CD8-positive, alpha-beta memory T cell (primary cell): ENCODE measurements around the gene GNAQ. TPM values are rescaled to one million over a fixed set of nuclear protein-coding genes. Genes with fewer than 3 reads are reported as not detected.

ENCODE experiments used
- CTCF ChIA-PET: fragments of 350-600 bp; sonication (Branson Sonifier 250); formaldehyde crosslinking; loops from one replicate; lab custom pipeline; 2021; ENCODE audit warnings: antibody characterized with exemption; lab: Charles Lee
- POLR2A ChIA-PET: fragments of 350-600 bp; sonication (Branson Sonifier 250); formaldehyde crosslinking; loops from one replicate; lab custom pipeline; 2021; ENCODE audit warnings: antibody characterized with exemption; lab: Charles Lee
- DNase-seq, 5 donors: peaks; one replicate each; pipeline versions ENCODE4 v3.0.0 to v3.0.0-alpha.2; 2020 to 2022; ENCODE audit warnings: mixed read lengths in 1 of 5
- H3K27ac ChIP-seq: one replicate; pipeline ENCODE4 v1.7.0; 2013; ENCODE audit warnings: low read depth, mild to moderate bottlenecking, low read length, moderate library complexity
- H3K27me3 ChIP-seq: 2 replicates; pipeline ENCODE4 v1.7.0; 2013; ENCODE audit warnings: low read length, mild to moderate bottlenecking; ENCODE audit not compliant: insufficient read depth, poor library complexity, severe bottlenecking
- H3K36me3 ChIP-seq: 2 replicates; pipeline ENCODE4 v1.7.0; 2013; ENCODE audit warnings: mild to moderate bottlenecking, low read length, moderate library complexity; ENCODE audit not compliant: insufficient read depth
- H3K4me1 ChIP-seq: 2 replicates; pipeline ENCODE4 v1.7.0; 2013; ENCODE audit warnings: mild to moderate bottlenecking, low read length, moderate library complexity; ENCODE audit not compliant: insufficient read depth
- H3K4me3 ChIP-seq: 2 replicates; pipeline ENCODE4 v1.7.0; 2013; ENCODE audit warnings: mild to moderate bottlenecking, low read length
- H3K9me3 ChIP-seq: 2 replicates; pipeline ENCODE4 v1.7.0; 2013; ENCODE audit warnings: mild to moderate bottlenecking, low read length
- H3K27ac Mint-ChIP-seq, 8 donors: one replicate each; pipeline ENCODE4 v1.8.0; 2020 to 2021; ENCODE audit warnings: mixed read lengths in 8 of 8, mild to moderate bottlenecking in 6 of 8, inconsistent platforms in 3 of 8, moderate library complexity in 3 of 8
- H3K27me3 Mint-ChIP-seq, 2 donors: one replicate each; pipeline ENCODE4 v1.8.0; 2020 to 2021; ENCODE audit warnings: mixed read lengths in 2 of 2, mild to moderate bottlenecking in 1 of 2, moderate library complexity in 1 of 2
- H3K36me3 Mint-ChIP-seq, 3 donors: one replicate each; pipeline ENCODE4 v1.8.0; 2020 to 2021; ENCODE audit warnings: mixed read lengths in 3 of 3, inconsistent platforms in 1 of 3, mild to moderate bottlenecking in 1 of 3
- H3K4me1 Mint-ChIP-seq, 3 donors: one replicate each; pipeline ENCODE4 v1.8.0; 2020 to 2021; ENCODE audit warnings: mixed read lengths in 3 of 3, inconsistent platforms in 1 of 3, mild to moderate bottlenecking in 1 of 3
- H3K4me3 Mint-ChIP-seq, 7 donors: one replicate each; pipeline ENCODE4 v1.8.0; 2020 to 2021; ENCODE audit warnings: mixed read lengths in 7 of 7, mild to moderate bottlenecking in 6 of 7, moderate library complexity in 4 of 7, inconsistent platforms in 2 of 7
- H3K9me3 Mint-ChIP-seq, 5 donors: one replicate each; pipeline ENCODE4 v1.8.0; 2020 to 2022; ENCODE audit warnings: mixed read lengths in 5 of 5, mild to moderate bottlenecking in 3 of 5, moderate library complexity in 2 of 5, inconsistent platforms in 1 of 5
- polyA plus RNA-seq: library from polyadenylated mRNA; unstranded; fragments of 300-500 nt; fragmentation: Illumina TruSeq; gene quantifications from one replicate; pipeline ENCODE4 v1.2.3, GENCODE V29; 2021
- total RNA-seq, 2 experiments: library from RNA; stranded (reverse); gene quantifications; one replicate each; pipeline ENCODE4 v1.2.3, GENCODE V29; 2021

GNAQ gene
- total and polyA plus RNA-seq, 3 experiments from 2014 or later, result 7.5 to 19.8 (median 17.1) TPM

- peaks cover 0 to 3% (median 1%) of the 10 kb centered on the region in 3 donors for H3K36me3 Mint-ChIP-seq
- Histone ChIP-seq H3K27ac (no peak overlapping the region), H3K36me3 (no peaks in the 10 kb centered on the region), H3K4me3 (no peak overlapping the region), H3K4me1 (peaks cover 18% of the 10 kb centered on the region), H3K27me3 (no peaks in the 10 kb centered on the region), H3K9me3 (no peaks in the 10 kb centered on the region)
- H3K4me3 Mint-ChIP-seq, result no peak overlapping the region
- no peaks in the 10 kb centered on the region for H3K9me3 Mint-ChIP-seq
- H3K27me3 Mint-ChIP-seq, result peaks cover 0 to 3% of the 10 kb centered on the region in 2 donors
- no peak for DNase-seq
- H3K27ac Mint-ChIP-seq, result peak overlapping the region in 1 of 8 donors; percentile 77
- POLR2A ChIA-PET, result no interaction called here
- CTCF ChIA-PET, result interaction anchor here (1.2 kb wide), 1 partner anchor 12 kb away, joined by 3 read pairs; no protein-coding TSS in a partner anchor
- peaks cover 22 to 58% (median 34%) of the 10 kb centered on the region in 3 donors for H3K4me1 Mint-ChIP-seq
Measured at GRCh38 chr9:78023003-78023741, 8.4 kb downstream of the GNAQ start.

GRCh38 chr9:78021697-78022096, 9.9 kb downstream of the GNAQ start:
- Mint-ChIP-seq H3K4me1 (peaks cover 31 to 70% (median 43%) of the 10 kb centered on the region in 3 donors), H3K27ac (peak overlapping the region in 1 of 8 donors; percentile 7)
- POLR2A ChIA-PET, result no interaction called here

GRCh38 chr9:78017190-78017693, 14.4 kb downstream of the GNAQ start:
- no peaks in the 10 kb centered on the region for H3K9me3 Mint-ChIP-seq
- DNase-seq, result no peak
- peaks cover 26 to 57% (median 29%) of the 10 kb centered on the region in 3 donors for H3K4me1 Mint-ChIP-seq
- peaks cover 0 to 3% (median 2%) of the 10 kb centered on the region in 3 donors for H3K36me3 Mint-ChIP-seq
- H3K4me3 ChIP-seq, result no peak overlapping the region
- H3K4me3 Mint-ChIP-seq, result no peak overlapping the region
- H3K27me3 Mint-ChIP-seq, result no peaks in the 10 kb centered on the region
- CTCF ChIA-PET, result interaction anchor here (1.6 kb wide), 1 partner anchor 18 kb away, joined by 6 read pairs; no protein-coding TSS in a partner anchor
- POLR2A ChIA-PET, result no interaction called here
- H3K36me3 ChIP-seq, result no peaks in the 10 kb centered on the region
- H3K27ac ChIP-seq, result no peak overlapping the region
- H3K9me3 ChIP-seq, result no peaks in the 10 kb centered on the region
- peaks cover 10% of the 10 kb centered on the region for H3K4me1 ChIP-seq
- no peak overlapping the region for H3K27ac Mint-ChIP-seq
- H3K27me3 ChIP-seq, result no peaks in the 10 kb centered on the region

More at GRCh38 chr9:78021697-78022096, 9.9 kb downstream of the GNAQ start:
- CTCF ChIA-PET, result interaction anchor here (1.0 to 1.1 kb wide), 2 partner anchors 9 to 13 kb away, joined by 3 read pairs; no protein-coding TSS in a partner anchor
- H3K9me3 Mint-ChIP-seq, result no peaks in the 10 kb centered on the region
- H3K4me3 Mint-ChIP-seq, result no peak overlapping the region
- H3K27ac ChIP-seq, result no peak overlapping the region
- H3K27me3 ChIP-seq, result no peaks in the 10 kb centered on the region
- no peak overlapping the region for H3K4me3 ChIP-seq
- no peaks in the 10 kb centered on the region for H3K36me3 ChIP-seq
- H3K4me1 ChIP-seq, result peaks cover 18% of the 10 kb centered on the region
- H3K27me3 Mint-ChIP-seq, result peaks cover 0 to 3% of the 10 kb centered on the region in 2 donors
- no peaks in the 10 kb centered on the region for H3K9me3 ChIP-seq
- DNase-seq, result no peak
- peaks cover 0 to 3% (median 1%) of the 10 kb centered on the region in 3 donors for H3K36me3 Mint-ChIP-seq

GRCh38 chr9:78015241-78015640, 16.4 kb downstream of the GNAQ start:
- CTCF ChIA-PET, result no interaction called here
- DNase-seq, result no peak
- Mint-ChIP-seq H3K27me3 (no peaks in the 10 kb centered on the region), H3K4me1 (peaks cover 36 to 57% (median 38%) of the 10 kb centered on the region in 3 donors), H3K4me3 (no peak overlapping the region), H3K27ac (peak overlapping the region in 1 of 8 donors; percentile 26), H3K9me3 (no peaks in the 10 kb centered on the region), H3K36me3 (peaks cover 0 to 7% (median 2%) of the 10 kb centered on the region in 3 donors)
- Histone ChIP-seq H3K27me3 (no peaks in the 10 kb centered on the region), H3K4me1 (peaks cover 14% of the 10 kb centered on the region), H3K9me3 (no peaks in the 10 kb centered on the region), H3K36me3 (no peaks in the 10 kb centered on the region), H3K4me3 (no peak overlapping the region), H3K27ac (no peak overlapping the region)
- POLR2A ChIA-PET, result interaction anchor here (0.6 to 0.7 kb wide), 2 partner anchors 16 to 30 kb away, joined by 3 to 4 read pairs; partner anchors contain the start of gene GNAQ

- no peaks in the 10 kb centered on the region for H3K9me3 ChIP-seq
- no peaks in the 10 kb centered on the region for H3K27me3 ChIP-seq
- H3K4me1 Mint-ChIP-seq, result peaks cover 38 to 57% (median 38%) of the 10 kb centered on the region in 3 donors
- H3K4me3 Mint-ChIP-seq, result no peak overlapping the region
- no peak overlapping the region for H3K4me3 ChIP-seq
- ChIA-PET CTCF (no interaction called here), POLR2A (interaction anchor here (0.7 kb wide), 1 partner anchor 17 kb away, joined by 4 read pairs; the partner anchor contains the start of gene GNAQ)
- H3K9me3 Mint-ChIP-seq, result no peaks in the 10 kb centered on the region
- DNase-seq, result no peak
- no peaks in the 10 kb centered on the region for H3K27me3 Mint-ChIP-seq
- H3K36me3 Mint-ChIP-seq, result peaks cover 0 to 7% (median 2%) of the 10 kb centered on the region in 3 donors
- H3K36me3 ChIP-seq, result no peaks in the 10 kb centered on the region
- no peak overlapping the region for H3K27ac ChIP-seq
- peaks cover 19% of the 10 kb centered on the region for H3K4me1 ChIP-seq
- H3K27ac Mint-ChIP-seq, result no peak overlapping the region
Measured at GRCh38 chr9:78014776-78015175, 16.8 kb downstream of the GNAQ start.

- Histone ChIP-seq H3K9me3 (no peaks in the 10 kb centered on the region), H3K27ac (no peak overlapping the region), H3K27me3 (no peaks in the 10 kb centered on the region), H3K4me3 (no peak overlapping the region), H3K4me1 (peaks cover 27% of the 10 kb centered on the region), H3K36me3 (no peaks in the 10 kb centered on the region)
- Mint-ChIP-seq H3K36me3 (peaks cover 0 to 7% (median 2%) of the 10 kb centered on the region in 3 donors), H3K27ac (no peak overlapping the region), H3K27me3 (no peaks in the 10 kb centered on the region), H3K9me3 (no peaks in the 10 kb centered on the region), H3K4me3 (no peak overlapping the region), H3K4me1 (peaks cover 44 to 63% (median 46%) of the 10 kb centered on the region in 3 donors)
- DNase-seq, result no peak
- CTCF ChIA-PET, result no interaction called here
- POLR2A ChIA-PET, result no interaction called here
Measured at GRCh38 chr9:78013934-78014333, 17.7 kb downstream of the GNAQ start.

- no peak for DNase-seq
- no peaks in the 10 kb centered on the region for H3K9me3 Mint-ChIP-seq
- H3K27ac ChIP-seq, result no peak overlapping the region
- CTCF ChIA-PET, result no interaction called here
- no peaks in the 10 kb centered on the region for H3K27me3 ChIP-seq
- POLR2A ChIA-PET, result no interaction called here
- H3K4me3 Mint-ChIP-seq, result no peak overlapping the region
- no peak overlapping the region for H3K27ac Mint-ChIP-seq
- H3K4me1 ChIP-seq, result peaks cover 23% of the 10 kb centered on the region
- peaks cover 37 to 59% (median 42%) of the 10 kb centered on the region in 3 donors for H3K4me1 Mint-ChIP-seq
- peaks cover 0 to 7% (median 2%) of the 10 kb centered on the region in 3 donors for H3K36me3 Mint-ChIP-seq
- H3K4me3 ChIP-seq, result no peak overlapping the region
- no peaks in the 10 kb centered on the region for H3K36me3 ChIP-seq
- no peaks in the 10 kb centered on the region for H3K9me3 ChIP-seq
- no peaks in the 10 kb centered on the region for H3K27me3 Mint-ChIP-seq
Measured at GRCh38 chr9:78011049-78011448, 20.6 kb downstream of the GNAQ start.

- H3K9me3 ChIP-seq, result no peaks in the 10 kb centered on the region
- no peak for DNase-seq
- H3K4me1 Mint-ChIP-seq, result peaks cover 37 to 64% (median 42%) of the 10 kb centered on the region in 3 donors
- CTCF ChIA-PET, result no interaction called here
- POLR2A ChIA-PET, result no interaction called here
- no peak overlapping the region for H3K27ac ChIP-seq
- no peaks in the 10 kb centered on the region for H3K27me3 ChIP-seq
- no peaks in the 10 kb centered on the region for H3K9me3 Mint-ChIP-seq
- H3K36me3 Mint-ChIP-seq, result peaks cover 0 to 7% (median 2%) of the 10 kb centered on the region in 3 donors
- H3K4me1 ChIP-seq, result peaks cover 23% of the 10 kb centered on the region
- H3K36me3 ChIP-seq, result no peaks in the 10 kb centered on the region
- no peak overlapping the region for H3K4me3 ChIP-seq
- no peaks in the 10 kb centered on the region for H3K27me3 Mint-ChIP-seq
- peak overlapping the region in 2 of 7 donors; percentile 18 to 49 for H3K4me3 Mint-ChIP-seq
- H3K27ac Mint-ChIP-seq, result peak overlapping the region in 4 of 8 donors; percentile 6 to 49 (median 32)
Measured at GRCh38 chr9:78010445-78010844, 21.2 kb downstream of the GNAQ start.
